Breast epithelium (tissue), 3 donors: ENCODE measurements around the gene SIL1.
"Not testable (repeated sequence)": the region's sequence is repeated elsewhere in the genome, so short reads cannot be mapped to it uniquely, and the experiment has no call there.

Source experiments
- POLR2A ChIP-seq: fragments of 450-650 bp; IDR thresholded peaks from one replicate; pipeline ENCODE4 v1.6.1; 2016; ENCODE audit warnings: antibody characterized with exemption, mild to moderate bottlenecking, moderate library complexity
- TF ChIP-seq, protein P1 (sequence below), 3 donors: fragments of 450-650 bp; IDR thresholded peaks; one replicate each; pipeline ENCODE4 v1.5.1; 2016 to 2017; ENCODE audit warnings: antibody characterized with exemption in 3 of 3, mild to moderate bottlenecking in 3 of 3, moderate library complexity in 3 of 3

DNA sequence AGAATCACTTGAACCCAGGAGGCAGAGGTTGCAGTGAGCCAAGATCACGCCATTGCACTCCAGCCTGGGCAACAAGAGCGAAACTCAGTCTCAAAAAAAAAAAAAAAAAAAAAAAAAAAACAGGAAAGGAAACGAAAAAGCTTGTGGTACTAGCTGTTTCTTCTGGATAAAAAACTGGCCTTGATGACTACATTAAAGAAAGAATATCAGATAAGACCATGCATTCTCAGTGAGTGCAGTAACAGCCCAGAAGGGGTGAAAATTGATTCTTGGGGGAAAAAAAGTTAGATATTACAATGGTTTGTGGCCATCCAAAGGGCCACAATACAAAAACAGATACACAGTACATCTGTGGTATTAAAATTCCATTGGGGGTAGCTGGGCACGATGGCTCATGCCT is 5.3 kb downstream of the SIL1 start:
- TF ChIP-seq, protein P1, sequence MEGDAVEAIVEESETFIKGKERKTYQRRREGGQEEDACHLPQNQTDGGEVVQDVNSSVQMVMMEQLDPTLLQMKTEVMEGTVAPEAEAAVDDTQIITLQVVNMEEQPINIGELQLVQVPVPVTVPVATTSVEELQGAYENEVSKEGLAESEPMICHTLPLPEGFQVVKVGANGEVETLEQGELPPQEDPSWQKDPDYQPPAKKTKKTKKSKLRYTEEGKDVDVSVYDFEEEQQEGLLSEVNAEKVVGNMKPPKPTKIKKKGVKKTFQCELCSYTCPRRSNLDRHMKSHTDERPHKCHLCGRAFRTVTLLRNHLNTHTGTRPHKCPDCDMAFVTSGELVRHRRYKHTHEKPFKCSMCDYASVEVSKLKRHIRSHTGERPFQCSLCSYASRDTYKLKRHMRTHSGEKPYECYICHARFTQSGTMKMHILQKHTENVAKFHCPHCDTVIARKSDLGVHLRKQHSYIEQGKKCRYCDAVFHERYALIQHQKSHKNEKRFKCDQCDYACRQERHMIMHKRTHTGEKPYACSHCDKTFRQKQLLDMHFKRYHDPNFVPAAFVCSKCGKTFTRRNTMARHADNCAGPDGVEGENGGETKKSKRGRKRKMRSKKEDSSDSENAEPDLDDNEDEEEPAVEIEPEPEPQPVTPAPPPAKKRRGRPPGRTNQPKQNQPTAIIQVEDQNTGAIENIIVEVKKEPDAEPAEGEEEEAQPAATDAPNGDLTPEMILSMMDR (IDR thresholded peaks at IDR 0.05): not testable (repeated sequence)
- TF ChIP-seq POLR2A: not testable (repeated sequence)
